Measurements from ENCODE around the gene MRTFB. TPM values are rescaled to one million over a fixed set of nuclear protein-coding genes. Genes with fewer than 3 reads are reported as not detected.

MRTFB gene
- total and polyA plus RNA-seq, 2 of the 13 experiments (the other 11 are each of a cell fraction or from before 2014, with no cell fraction given): 11.4 to 14.0 TPM

- TF ChIP-seq ZNF451 (CRISPR knock-in tag; IDR thresholded peaks at IDR 0.05) (no peak), ELF4 (CRISPR knock-in tag; IDR thresholded peaks at IDR 0.05; ENCODE audit: borderline replicate concordance) (peak; percentile 36; the same call in 1 of the 2 replicates), ZSCAN30 (CRISPR knock-in tag; IDR thresholded peaks at IDR 0.05) (0 out of 2 replicates have a peak, but pooled peaks have one; percentile 13), ARNT (IDR thresholded peaks at IDR 0.05) (no peak), PHF21A (CRISPR knock-in tag; IDR thresholded peaks at IDR 0.05) (peak; percentile 13; the same call in 1 of the 2 replicates), KLF6 (CRISPR knock-in tag; IDR thresholded peaks at IDR 0.05) (0 out of 2 replicates have a peak, but pooled peaks have one; percentile 11), ZNF292 (CRISPR knock-in tag; IDR thresholded peaks at IDR 0.05; ENCODE audit: borderline replicate concordance, low read depth) (no peak), ZNF768 (CRISPR knock-in tag; IDR thresholded peaks at IDR 0.05) (no peak), ZNF709 (CRISPR knock-in tag; IDR thresholded peaks at IDR 0.05) (peak; percentile 18; the same call in 1 of the 2 replicates), ZNF446 (CRISPR knock-in tag; IDR thresholded peaks at IDR 0.05) (0 out of 2 replicates have a peak, but pooled peaks have one; percentile 29), GABPA (IDR thresholded peaks at IDR 0.05; ENCODE audit: low read depth, low read length) (no peak), GABPA (CRISPR knock-in tag; IDR thresholded peaks at IDR 0.05; ENCODE audit: low read depth) (no peak), ZNF790 (CRISPR knock-in tag; IDR thresholded peaks at IDR 0.05; ENCODE audit: borderline replicate concordance) (peak; percentile 11; the same call in 1 of the 2 replicates), ZEB1 (IDR thresholded peaks at IDR 0.05; ENCODE audit: insufficient replicate concordance, low read depth) (peak; percentile 66), MTERF4 (CRISPR knock-in tag; IDR thresholded peaks at IDR 0.05) (0 out of 2 replicates have a peak, but pooled peaks have one; percentile 23), ATF4 (CRISPR knock-in tag; IDR thresholded peaks at IDR 0.05) (no peak), ZNF101 (CRISPR knock-in tag; IDR thresholded peaks at IDR 0.05; ENCODE audit: borderline replicate concordance, low read depth) (no peak), ZNF563 (CRISPR knock-in tag; IDR thresholded peaks at IDR 0.05) (peak; percentile 26; the same call in 1 of the 2 replicates), PCBP2 (optimal IDR thresholded peaks at IDR 0.05; ENCODE audit: low read depth, low read length, poor library complexity, severe bottlenecking) (peak; percentile 51), ZNF280D (CRISPR knock-in tag; IDR thresholded peaks at IDR 0.05) (no peak)
Observed at GRCh38 chr16:14303182-14303618, 232.1 kb downstream of the MRTFB start (continued).

Data from HepG2 (cell line).